HepG2 (cell line): ENCODE data around the gene VPREB3. TPM values are rescaled to one million over a fixed set of nuclear protein-coding genes. Genes with fewer than 3 reads are reported as not detected.

ENCODE experiments used
- CCAR2 ChIP-seq: fragments of 200-400 bp; formaldehyde crosslinking; optimal IDR thresholded peaks from 2 replicates; pipeline ENCODE3; 2018; ENCODE audit warnings: low read depth, mild to moderate bottlenecking, low read length, moderate library complexity
- HMGXB4 ChIP-seq, 2 experiments: sonication (generic) in 1 of 2; formaldehyde crosslinking in 1 of 2; IDR thresholded peaks; 2 replicates each; pipeline versions ENCODE4 v1.4.0 to v1.6.1; 2018 to 2020; ENCODE audit warnings: missing genetic modification reagents in 2 of 2, borderline replicate concordance in 1 of 2, low read depth in 1 of 2, mild to moderate bottlenecking in 1 of 2, missing biosample characterization in 1 of 2
- KDM2A ChIP-seq: sonication (generic); formaldehyde crosslinking; IDR thresholded peaks from 2 replicates; pipeline ENCODE4 v1.4.0; 2020; ENCODE audit warnings: low read depth, missing genetic modification reagents, borderline replicate concordance
- SMAD1 ChIP-seq: sonication (generic); formaldehyde crosslinking; IDR thresholded peaks from 2 replicates; pipeline ENCODE4 v1.4.0; 2020; ENCODE audit warnings: missing genetic modification reagents, low read depth, mild to moderate bottlenecking, borderline replicate concordance
- ZFX ChIP-seq: sonication (generic); formaldehyde crosslinking; IDR thresholded peaks from 2 replicates; pipeline ENCODE4 v1.4.0; 2020; ENCODE audit warnings: mild to moderate bottlenecking, low read depth, missing genetic modification reagents, moderate library complexity
- ZNF225 ChIP-seq: sonication (generic); formaldehyde crosslinking; IDR thresholded peaks from 2 replicates; pipeline ENCODE4 v1.4.0; 2020; ENCODE audit warnings: mild to moderate bottlenecking, missing genetic modification reagents
- ZNF235 ChIP-seq: sonication (generic); formaldehyde crosslinking; IDR thresholded peaks from 2 replicates; pipeline ENCODE4 v1.8.1; 2023; ENCODE audit warnings: mild to moderate bottlenecking, missing genetic modification reagents, borderline replicate concordance
- ZNF280D ChIP-seq: sonication (generic); formaldehyde crosslinking; IDR thresholded peaks from 2 replicates; pipeline ENCODE4 v1.5.1; 2020; ENCODE audit warnings: mild to moderate bottlenecking, missing genetic modification reagents
- ZNF460 ChIP-seq: sonication (generic); formaldehyde crosslinking; IDR thresholded peaks from 2 replicates; pipeline ENCODE4 v1.5.1; 2020; ENCODE audit warnings: missing genetic modification reagents, mild to moderate bottlenecking, borderline replicate concordance
- ZNF619 ChIP-seq: sonication (generic); formaldehyde crosslinking; IDR thresholded peaks from 2 replicates; pipeline ENCODE4 v1.4.0; 2020; ENCODE audit warnings: mild to moderate bottlenecking, missing genetic modification reagents
- polyA plus RNA-seq, 8 experiments: library from polyadenylated mRNA; depleted of rRNA in 3 of 8; stranded (reverse) in 7 of 8; unstranded in 1 of 8; fragments of >200 nt; fragmentation: Illumina TruSeq in 4 of 8; extraction: Trizol in 4 of 8; gene quantifications; 2 replicates each; pipeline versions ENCODE4 v1.2.1 to v1.2.3, GENCODE V29; 2011 to 2016; ENCODE audit warnings: low read depth in 4 of 8, missing spikeins in 1 of 8, mixed read lengths in 1 of 8; ENCODE audit not compliant: insufficient read depth in 1 of 8
- total RNA-seq, 5 experiments: library from RNA; depleted of rRNA; stranded (reverse); fragments of >200 nt; fragmentation: Illumina TruSeq; extraction: Trizol; gene quantifications; 2 replicates each; pipeline ENCODE4 v1.2.3, GENCODE V29; 2016; ENCODE audit warnings: low read depth in 1 of 5
- TF ChIP-seq, protein P1 (sequence below): sonication (generic); formaldehyde crosslinking; IDR thresholded peaks from 2 replicates; pipeline ENCODE4 v1.9.0; 2022; ENCODE audit warnings: missing genetic modification reagents, mild to moderate bottlenecking, borderline replicate concordance

The VPREB3 gene
- total and polyA plus RNA-seq, 2 of the 13 experiments (the other 11 are each of a cell fraction or from before 2014, with no cell fraction given): 0.22 TPM; not detected in 1

GRCh38 chr22:23773483-23774113 lies 19.4 kb upstream of the VPREB3 start (continued):
- TF ChIP-seq, protein P1, sequence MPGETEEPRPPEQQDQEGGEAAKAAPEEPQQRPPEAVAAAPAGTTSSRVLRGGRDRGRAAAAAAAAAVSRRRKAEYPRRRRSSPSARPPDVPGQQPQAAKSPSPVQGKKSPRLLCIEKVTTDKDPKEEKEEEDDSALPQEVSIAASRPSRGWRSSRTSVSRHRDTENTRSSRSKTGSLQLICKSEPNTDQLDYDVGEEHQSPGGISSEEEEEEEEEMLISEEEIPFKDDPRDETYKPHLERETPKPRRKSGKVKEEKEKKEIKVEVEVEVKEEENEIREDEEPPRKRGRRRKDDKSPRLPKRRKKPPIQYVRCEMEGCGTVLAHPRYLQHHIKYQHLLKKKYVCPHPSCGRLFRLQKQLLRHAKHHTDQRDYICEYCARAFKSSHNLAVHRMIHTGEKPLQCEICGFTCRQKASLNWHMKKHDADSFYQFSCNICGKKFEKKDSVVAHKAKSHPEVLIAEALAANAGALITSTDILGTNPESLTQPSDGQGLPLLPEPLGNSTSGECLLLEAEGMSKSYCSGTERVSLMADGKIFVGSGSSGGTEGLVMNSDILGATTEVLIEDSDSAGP: peak; percentile 15; the same call in 1 of the 2 replicates
- TF ChIP-seq CCAR2: no peak
- no peak for TF ChIP-seq ZNF460 (CRISPR knock-in tag)
- 0 out of 4 replicates have a peak, but pooled peaks of 1 of the 2 experiments have one; percentile 33 for TF ChIP-seq HMGXB4 (CRISPR knock-in tag; IDR thresholded peaks at IDR 0.05; ENCODE audit: borderline replicate concordance in 1 of 2, low read depth in 1 of 2)
- 0 out of 2 replicates have a peak, but pooled peaks have one; percentile 14 for TF ChIP-seq ZFX (CRISPR knock-in tag)
- 0 out of 2 replicates have a peak, but pooled peaks have one; percentile 8 for TF ChIP-seq ZNF225 (CRISPR knock-in tag)
- peak; percentile 3; the same call in 1 of the 2 replicates for TF ChIP-seq KDM2A
- no peak for TF ChIP-seq SMAD1
- 0 out of 2 replicates have a peak, but pooled peaks have one; percentile 11 for TF ChIP-seq ZNF280D (CRISPR knock-in tag)
- TF ChIP-seq ZNF235 (CRISPR knock-in tag): no peak
- peak; percentile 50; the same call in 1 of the 2 replicates for TF ChIP-seq ZNF619
